ENCODE data around the gene CENPX. TPM values are rescaled to one million over a fixed set of nuclear protein-coding genes. Genes with fewer than 3 reads are reported as not detected.

Gene CENPX
- total RNA-seq, 2 donors from 2014 or later, result 36.5 to 47.6 TPM

DNA sequence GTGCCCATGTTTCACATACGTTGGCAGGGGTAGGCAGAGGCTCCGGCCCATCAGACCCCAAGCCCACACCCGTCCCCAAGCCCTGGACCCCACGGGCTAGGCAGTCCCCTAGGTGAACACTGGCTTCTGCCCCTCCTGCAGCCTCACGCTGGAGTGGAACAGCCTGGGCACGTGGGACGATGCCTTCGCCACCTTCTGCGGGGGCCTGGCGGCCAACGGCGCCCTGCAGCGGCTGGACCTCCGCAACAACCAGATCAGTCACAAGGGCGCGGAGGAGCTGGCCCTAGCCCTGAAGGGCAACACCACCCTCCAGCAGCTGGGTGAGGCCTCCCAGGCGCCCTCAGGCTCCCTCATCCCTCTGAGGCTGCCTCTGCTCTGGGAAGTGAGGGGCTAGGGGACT lies 2.2 kb upstream of the CENPX start:
- Histone ChIP-seq H3K27ac (no peak overlapping the region), H3K27me3 (no peaks in the 10 kb centered on the region), H3K9me3 (no peaks in the 10 kb centered on the region), H3K4me3 (no peak overlapping the region), H3K4me1 (peaks cover 0 to 29% of the 10 kb centered on the region in 2 donors), H3K36me3 (no peaks in the 10 kb centered on the region)
- DNase-seq (ENCODE audit: low spot score), result no peak
- TF ChIP-seq, protein P1, sequence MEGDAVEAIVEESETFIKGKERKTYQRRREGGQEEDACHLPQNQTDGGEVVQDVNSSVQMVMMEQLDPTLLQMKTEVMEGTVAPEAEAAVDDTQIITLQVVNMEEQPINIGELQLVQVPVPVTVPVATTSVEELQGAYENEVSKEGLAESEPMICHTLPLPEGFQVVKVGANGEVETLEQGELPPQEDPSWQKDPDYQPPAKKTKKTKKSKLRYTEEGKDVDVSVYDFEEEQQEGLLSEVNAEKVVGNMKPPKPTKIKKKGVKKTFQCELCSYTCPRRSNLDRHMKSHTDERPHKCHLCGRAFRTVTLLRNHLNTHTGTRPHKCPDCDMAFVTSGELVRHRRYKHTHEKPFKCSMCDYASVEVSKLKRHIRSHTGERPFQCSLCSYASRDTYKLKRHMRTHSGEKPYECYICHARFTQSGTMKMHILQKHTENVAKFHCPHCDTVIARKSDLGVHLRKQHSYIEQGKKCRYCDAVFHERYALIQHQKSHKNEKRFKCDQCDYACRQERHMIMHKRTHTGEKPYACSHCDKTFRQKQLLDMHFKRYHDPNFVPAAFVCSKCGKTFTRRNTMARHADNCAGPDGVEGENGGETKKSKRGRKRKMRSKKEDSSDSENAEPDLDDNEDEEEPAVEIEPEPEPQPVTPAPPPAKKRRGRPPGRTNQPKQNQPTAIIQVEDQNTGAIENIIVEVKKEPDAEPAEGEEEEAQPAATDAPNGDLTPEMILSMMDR (IDR thresholded peaks at IDR 0.05), result no peak

DNA sequence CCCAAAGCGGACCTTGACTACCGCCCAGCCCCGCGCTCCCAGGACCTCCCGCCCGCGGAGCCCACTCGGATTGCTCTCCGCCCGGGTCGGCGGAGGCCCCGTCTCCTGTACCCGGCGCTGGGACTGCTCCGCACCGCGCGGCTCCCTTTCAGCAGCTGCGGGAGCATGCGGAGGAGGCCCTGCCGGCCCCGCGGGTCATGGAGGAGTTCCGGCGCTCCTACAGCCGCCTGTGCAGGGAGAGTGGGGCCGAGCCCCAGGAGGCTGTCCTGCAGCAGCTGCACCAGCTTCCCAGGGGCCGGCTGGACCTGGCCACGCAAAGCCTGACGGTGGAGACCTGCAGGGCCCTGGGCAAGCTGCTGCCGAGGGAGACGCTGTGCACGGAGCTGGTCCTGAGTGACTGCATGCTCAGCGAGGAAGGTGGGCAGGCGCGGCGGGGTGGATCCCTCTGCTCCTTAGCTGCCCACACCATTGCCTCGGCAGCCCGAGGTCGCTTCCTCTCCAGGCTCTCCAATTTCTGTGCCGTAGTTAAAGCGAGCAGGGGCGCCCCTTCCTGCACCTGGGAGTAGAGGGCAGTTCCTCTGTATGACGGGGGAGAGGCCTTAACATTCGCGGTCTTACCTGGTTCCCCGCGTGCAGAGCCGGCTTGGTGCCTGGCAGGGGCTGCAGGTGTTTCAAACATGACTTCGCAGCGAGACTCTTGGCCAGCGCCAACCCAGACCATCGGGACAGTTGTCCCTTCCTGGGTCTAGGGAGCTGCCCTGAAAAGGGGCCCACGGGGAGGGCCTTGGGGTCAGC lies 966 bp upstream of the CENPX start:
- Histone ChIP-seq H3K27ac (no peak overlapping the region), H3K4me3 (peak overlapping the region; percentile 54 to 73), H3K9me3 (no peaks in the 10 kb centered on the region), H3K36me3 (peaks cover 5% of the 10 kb centered on the region), H3K4me1 (peaks cover 0 to 28% of the 10 kb centered on the region in 2 donors), H3K27me3 (no peaks in the 10 kb centered on the region)
- TF ChIP-seq, protein P1 (IDR thresholded peaks at IDR 0.05), result no peak
- DNase-seq (ENCODE audit: low spot score), result no peak

DNA sequence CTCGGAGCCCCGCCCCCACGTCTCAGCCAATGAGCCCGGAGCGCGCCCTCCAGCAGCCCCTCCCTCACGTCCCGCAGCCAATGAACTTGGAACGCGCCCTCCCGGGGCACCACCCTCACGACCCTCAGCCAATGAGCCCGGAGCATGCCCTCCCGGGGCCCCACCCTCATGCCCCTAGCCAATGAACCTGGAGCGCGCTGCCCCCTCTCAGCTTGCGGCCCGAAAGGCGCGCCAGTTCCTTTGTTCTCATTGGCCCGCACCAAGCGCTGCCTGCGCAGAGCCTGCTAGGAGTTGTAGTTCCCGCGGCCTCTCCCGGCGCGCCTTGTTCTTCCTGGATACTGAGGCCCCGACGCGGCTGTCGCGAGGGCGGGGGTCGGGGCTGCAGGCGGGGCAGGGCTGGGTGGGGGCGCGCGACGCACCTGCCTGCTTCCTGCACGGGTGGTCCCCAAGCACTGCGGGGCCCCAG lies 336 bp upstream of the CENPX start, which contains the start of gene LRRC45:
Gene LRRC45 (plus strand): TSS at position 325 of the 466 bp plus-strand sequence. CDS start 339 bp downstream, outside the sequence.
- TF ChIP-seq, protein P1 (IDR thresholded peaks at IDR 0.05), result peak in 1 of 2 donors; percentile 7
- Histone ChIP-seq H3K4me1 (peaks cover 0 to 28% of the 10 kb centered on the region in 2 donors), H3K27me3 (no peaks in the 10 kb centered on the region), H3K9me3 (no peaks in the 10 kb centered on the region), H3K27ac (peak within 1 kb of the TSS; percentile 50 to 63), H3K36me3 (peaks cover 11% of the 10 kb centered on the region), H3K4me3 (peak within 1 kb of the TSS; percentile 84 to 93)
- peak; percentile 100 for DNase-seq (ENCODE audit: low spot score)

DNA sequence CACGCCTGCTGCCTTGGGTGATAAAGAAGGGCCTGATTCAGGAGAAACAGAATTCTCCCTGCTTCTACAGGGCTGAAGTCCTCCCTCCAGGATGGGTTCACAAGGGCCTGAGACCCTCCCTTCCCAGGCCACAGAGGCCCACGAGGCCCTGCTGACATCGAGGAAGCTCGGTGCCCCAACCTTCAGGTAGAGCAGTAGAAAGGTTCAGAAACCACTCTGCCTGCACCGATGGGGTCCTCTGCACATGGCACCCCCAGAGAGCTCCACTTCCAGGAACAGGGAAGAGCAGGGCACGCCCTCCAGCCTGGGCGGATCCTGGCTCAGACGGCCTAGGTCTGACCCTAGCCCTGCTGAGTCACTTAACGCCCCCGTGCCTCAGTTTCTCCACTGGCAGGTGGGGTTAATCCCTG lies 773 bp downstream of the CENPX start:
- H3K9me3 ChIP-seq, result no peaks in the 10 kb centered on the region
- H3K27me3 ChIP-seq, result no peaks in the 10 kb centered on the region
- H3K36me3 ChIP-seq, result peaks cover 11% of the 10 kb centered on the region
- peak overlapping the region; percentile 84 to 93 for H3K4me3 ChIP-seq
- no peak for DNase-seq (ENCODE audit: low spot score)
- H3K4me1 ChIP-seq, result peaks cover 0 to 28% of the 10 kb centered on the region in 2 donors
- H3K27ac ChIP-seq, result peak overlapping the region in 1 of 2 donors; percentile 50
- TF ChIP-seq, protein P1 (IDR thresholded peaks at IDR 0.05), result no peak

DNA sequence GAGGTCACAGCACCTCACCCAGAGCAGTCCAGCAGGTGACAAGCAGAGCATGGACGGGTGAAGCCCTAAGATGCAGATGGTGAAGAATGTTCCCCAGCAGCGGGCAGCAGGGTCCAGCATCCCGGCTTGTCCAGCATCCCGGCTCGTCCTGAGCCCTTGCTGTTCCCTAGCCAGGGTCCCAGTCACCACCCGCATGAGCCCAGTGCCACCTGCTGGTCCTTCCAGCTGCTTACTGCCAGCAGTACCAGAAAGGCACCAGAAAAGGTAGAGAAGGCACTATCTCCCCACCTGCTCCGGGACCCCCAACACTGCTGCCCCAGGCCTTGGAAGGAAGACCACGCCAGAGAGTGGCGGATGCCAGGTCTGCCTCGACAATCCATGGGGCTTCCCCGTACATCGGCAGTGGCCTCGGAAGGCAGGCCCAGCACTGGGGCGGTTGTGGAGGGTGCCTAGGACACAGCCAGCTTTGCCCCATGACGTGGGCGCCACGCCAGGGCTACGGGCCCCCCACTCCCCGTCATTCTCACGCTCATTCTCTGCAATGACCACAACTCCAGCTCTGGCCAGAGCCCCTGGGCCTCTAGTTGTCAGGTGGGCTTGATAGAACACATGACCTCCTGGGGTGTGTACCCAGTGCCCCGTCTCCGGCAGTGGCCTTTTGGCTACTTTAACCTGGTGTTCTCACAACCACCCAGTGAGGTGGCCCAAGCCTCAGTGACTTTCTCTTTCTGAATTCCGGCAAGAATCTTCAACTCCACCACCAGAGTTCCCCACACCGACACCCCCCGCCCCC lies 1.4 kb downstream of the CENPX start:
- Histone ChIP-seq H3K36me3 (peaks cover 11% of the 10 kb centered on the region), H3K4me1 (peaks cover 0 to 28% of the 10 kb centered on the region in 2 donors), H3K9me3 (no peaks in the 10 kb centered on the region), H3K4me3 (peak overlapping the region in 1 of 2 donors; percentile 93), H3K27me3 (no peaks in the 10 kb centered on the region), H3K27ac (no peak overlapping the region)
- TF ChIP-seq, protein P1 (IDR thresholded peaks at IDR 0.05), result peak; percentile 29 to 74
- peak; percentile 77 for DNase-seq (ENCODE audit: low spot score)
